ENCODE results near the gene PARK7.
"Not testable (repeated sequence)": the region's sequence is repeated elsewhere in the genome, so short reads cannot be mapped to it uniquely, and the experiment has no call there.

PARK7 gene

GRCh38 chr1:7915826-7916500 is 45.5 kb upstream of the PARK7 start:
- Histone ChIP-seq H3K36me3 (ENCODE audit: insufficient read depth, low read length) (no peaks in the 10 kb centered on the region), H3K4me3 (ENCODE audit: low read depth in 1 of 2, low read length in 2 of 2) (no peak overlapping the region), H3K27me3 (ENCODE audit: insufficient read depth, low read length, poor library complexity) (peaks cover 3% of the 10 kb centered on the region), H3K27ac (ENCODE audit: low read length) (no peak overlapping the region), H3K9ac (ENCODE audit: low read depth, low read length) (no peak overlapping the region), H2AFZ (ENCODE audit: low read depth, low read length) (no peak overlapping the region), H3K4me1 (ENCODE audit: insufficient read depth, low read length) (no peaks in the 10 kb centered on the region), H3K79me2 (ENCODE audit: insufficient read depth, low read length) (no peaks in the 10 kb centered on the region), H4K20me1 (ENCODE audit: insufficient read depth, low read length) (no peaks in the 10 kb centered on the region), H3K9me3 (ENCODE audit: insufficient read depth, low read length, severe bottlenecking) (no peaks in the 10 kb centered on the region), H3K4me2 (ENCODE audit: insufficient read depth, low read length) (no peak overlapping the region)
- ATAC-seq (ENCODE audit: insufficient read depth, low read depth) (no peak), DNase-seq (no peak)
- TF ChIP-seq, protein P1, sequence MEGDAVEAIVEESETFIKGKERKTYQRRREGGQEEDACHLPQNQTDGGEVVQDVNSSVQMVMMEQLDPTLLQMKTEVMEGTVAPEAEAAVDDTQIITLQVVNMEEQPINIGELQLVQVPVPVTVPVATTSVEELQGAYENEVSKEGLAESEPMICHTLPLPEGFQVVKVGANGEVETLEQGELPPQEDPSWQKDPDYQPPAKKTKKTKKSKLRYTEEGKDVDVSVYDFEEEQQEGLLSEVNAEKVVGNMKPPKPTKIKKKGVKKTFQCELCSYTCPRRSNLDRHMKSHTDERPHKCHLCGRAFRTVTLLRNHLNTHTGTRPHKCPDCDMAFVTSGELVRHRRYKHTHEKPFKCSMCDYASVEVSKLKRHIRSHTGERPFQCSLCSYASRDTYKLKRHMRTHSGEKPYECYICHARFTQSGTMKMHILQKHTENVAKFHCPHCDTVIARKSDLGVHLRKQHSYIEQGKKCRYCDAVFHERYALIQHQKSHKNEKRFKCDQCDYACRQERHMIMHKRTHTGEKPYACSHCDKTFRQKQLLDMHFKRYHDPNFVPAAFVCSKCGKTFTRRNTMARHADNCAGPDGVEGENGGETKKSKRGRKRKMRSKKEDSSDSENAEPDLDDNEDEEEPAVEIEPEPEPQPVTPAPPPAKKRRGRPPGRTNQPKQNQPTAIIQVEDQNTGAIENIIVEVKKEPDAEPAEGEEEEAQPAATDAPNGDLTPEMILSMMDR (IDR thresholded peaks at IDR 0.05; ENCODE audit: borderline replicate concordance, extremely low read depth, low read length, poor library complexity, severe bottlenecking) = no peak
- no peak for TF ChIP-seq EZH2 (IDR thresholded peaks at IDR 0.05; ENCODE audit: borderline replicate concordance, low read depth, low read length, severe bottlenecking)

- Histone ChIP-seq H3K4me2 (ENCODE audit: insufficient read depth, low read length) (no peak overlapping the region), H4K20me1 (ENCODE audit: insufficient read depth, low read length) (no peaks in the 10 kb centered on the region), H3K27ac (ENCODE audit: low read length) (no peak overlapping the region), H3K4me1 (ENCODE audit: insufficient read depth, low read length) (no peaks in the 10 kb centered on the region), H3K36me3 (ENCODE audit: insufficient read depth, low read length) (no peaks in the 10 kb centered on the region), H3K79me2 (ENCODE audit: insufficient read depth, low read length) (no peaks in the 10 kb centered on the region), H3K4me3 (ENCODE audit: low read depth in 1 of 2, low read length in 2 of 2) (no peak overlapping the region), H2AFZ (ENCODE audit: low read depth, low read length) (no peak overlapping the region), H3K9me3 (ENCODE audit: insufficient read depth, low read length, severe bottlenecking) (no peaks in the 10 kb centered on the region), H3K9ac (ENCODE audit: low read depth, low read length) (no peak overlapping the region), H3K27me3 (ENCODE audit: insufficient read depth, low read length, poor library complexity) (peaks cover 3% of the 10 kb centered on the region)
- no peak for TF ChIP-seq EZH2 (IDR thresholded peaks at IDR 0.05; ENCODE audit: borderline replicate concordance, low read depth, low read length, severe bottlenecking)
- TF ChIP-seq, protein P1 (IDR thresholded peaks at IDR 0.05; ENCODE audit: borderline replicate concordance, extremely low read depth, low read length, poor library complexity, severe bottlenecking) = no peak
- ATAC-seq (ENCODE audit: insufficient read depth, low read depth) (no peak), DNase-seq (no peak)
Observed at GRCh38 chr1:7916501-7916830, 45.0 kb upstream of the PARK7 start.

DNA sequence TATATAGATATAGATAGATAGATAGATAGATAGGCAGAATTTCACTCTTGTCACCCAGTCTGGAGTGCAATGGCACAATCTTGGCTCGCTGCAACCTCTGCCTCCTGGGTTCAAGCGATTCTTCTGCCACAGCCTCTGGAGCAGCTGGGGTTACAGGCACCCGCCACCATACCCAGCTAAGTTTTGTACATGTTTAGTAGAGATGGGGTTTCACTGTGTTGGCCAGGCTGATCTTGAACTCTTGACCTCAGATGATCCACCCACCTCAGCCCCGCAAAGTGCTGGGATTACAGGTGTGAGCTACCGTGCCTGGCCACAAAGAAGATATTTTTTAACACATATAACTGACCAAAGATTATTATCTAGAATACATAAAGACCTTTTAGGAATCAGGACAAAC is 43.5 kb upstream of the PARK7 start:
- H3K4me1 ChIP-seq (ENCODE audit: insufficient read depth, low read length); H3K4me3 ChIP-seq (ENCODE audit: low read depth in 1 of 2, low read length in 2 of 2); H3K27me3 ChIP-seq (ENCODE audit: insufficient read depth, low read length, poor library complexity); H3K9me3 ChIP-seq (ENCODE audit: insufficient read depth, low read length, severe bottlenecking); H3K27ac ChIP-seq (ENCODE audit: low read length); H4K20me1 ChIP-seq (ENCODE audit: insufficient read depth, low read length); H3K9ac ChIP-seq (ENCODE audit: low read depth, low read length); H2AFZ ChIP-seq (ENCODE audit: low read depth, low read length); ATAC-seq (ENCODE audit: insufficient read depth, low read depth); H3K36me3 ChIP-seq (ENCODE audit: insufficient read depth, low read length); H3K4me2 ChIP-seq (ENCODE audit: insufficient read depth, low read length); DNase-seq; H3K79me2 ChIP-seq (ENCODE audit: insufficient read depth, low read length): not testable (repeated sequence)

GRCh38 chr1:7919880-7920279 is 41.6 kb upstream of the PARK7 start:
- Histone ChIP-seq H3K36me3 (ENCODE audit: insufficient read depth, low read length) (no peaks in the 10 kb centered on the region), H3K4me3 (ENCODE audit: low read depth in 1 of 2, low read length in 2 of 2) (no peak overlapping the region), H4K20me1 (ENCODE audit: insufficient read depth, low read length) (no peaks in the 10 kb centered on the region), H3K4me2 (ENCODE audit: insufficient read depth, low read length) (no peak overlapping the region), H3K79me2 (ENCODE audit: insufficient read depth, low read length) (no peaks in the 10 kb centered on the region), H3K27ac (ENCODE audit: low read length) (no peak overlapping the region), H3K27me3 (ENCODE audit: insufficient read depth, low read length, poor library complexity) (peaks cover 3% of the 10 kb centered on the region), H3K4me1 (ENCODE audit: insufficient read depth, low read length) (no peaks in the 10 kb centered on the region), H3K9me3 (ENCODE audit: insufficient read depth, low read length, severe bottlenecking) (no peaks in the 10 kb centered on the region), H3K9ac (ENCODE audit: low read depth, low read length) (no peak overlapping the region), H2AFZ (ENCODE audit: low read depth, low read length) (no peak overlapping the region)
- DNase-seq (no peak), ATAC-seq (ENCODE audit: insufficient read depth, low read depth) (no peak)
- TF ChIP-seq, protein P1 (IDR thresholded peaks at IDR 0.05; ENCODE audit: borderline replicate concordance, extremely low read depth, low read length, poor library complexity, severe bottlenecking) = no peak
- no peak for TF ChIP-seq EZH2 (IDR thresholded peaks at IDR 0.05; ENCODE audit: borderline replicate concordance, low read depth, low read length, severe bottlenecking)
